PFSK-1 (cell line): ENCODE results near the gene DSN1.

ENCODE experiments used
- FOXP2 ChIP-seq: optimal IDR thresholded peaks from 2 replicates; pipeline ENCODE3; 2011; ENCODE audit warnings: borderline replicate concordance, control low read depth, inconsistent platforms; ENCODE audit not compliant: insufficient read depth; ENCODE audit errors: extremely low read length, extremely low read depth
- POLR2AphosphoS5 ChIP-seq: IDR thresholded peaks from 2 replicates; pipeline ENCODE4 v1.6.1; 2012; ENCODE audit warnings: low read depth, mild to moderate bottlenecking, control low read depth, low read length, moderate library complexity
- REST ChIP-seq, 2 experiments: IDR thresholded peaks; 2 replicates each; pipeline versions ENCODE4 v1.6.1 to v1.8.0; 2011 to 2012; ENCODE audit warnings: low read depth in 2 of 2, low read length in 2 of 2, control low read depth in 1 of 2, inconsistent platforms in 1 of 2, mild to moderate bottlenecking in 1 of 2, moderate library complexity in 1 of 2; ENCODE audit not compliant: insufficient read depth in 1 of 2
- TAF1 ChIP-seq: IDR thresholded peaks from 2 replicates; pipeline ENCODE4 v1.6.1; 2012; ENCODE audit warnings: low read length, control low read depth, borderline replicate concordance; ENCODE audit not compliant: insufficient read depth

- TF ChIP-seq REST (IDR thresholded peaks at IDR 0.05; ENCODE audit: insufficient read depth in 1 of 2, low read depth in 2 of 2, low read length in 2 of 2): no peak
- TF ChIP-seq POLR2AphosphoS5: no peak
- no peak for TF ChIP-seq TAF1
- no peak for TF ChIP-seq FOXP2
These were observed 44.6 kb upstream of the DSN1 start for GRCh38 chr20:36818185-36818584.
